Activated T-helper 17 cell treated with anti-CD3 and anti-CD28 coated beads, Interleukin-2, amount 50 U/mL, for 72 hours (primary cell): ENCODE measurements around the gene SHTN1. TPM values are rescaled to one million over a fixed set of nuclear protein-coding genes. Genes with fewer than 3 reads are reported as not detected.

Source experiments
- ATAC-seq: fragments of 150-1000 bp; cut with Tn5 transposase; replicated peaks from 2 replicates; pipeline ENCODE4 v1.10.0; 2021; ENCODE audit warnings: mild to moderate bottlenecking, moderate library complexity
- H3K27ac Mint-ChIP-seq: one replicate; pipeline ENCODE4 v1.8.0; 2022; ENCODE audit warnings: mixed read lengths
- H3K27me3 Mint-ChIP-seq: one replicate; pipeline ENCODE4 v1.8.0; 2022; ENCODE audit warnings: mixed read lengths
- H3K36me3 Mint-ChIP-seq: one replicate; pipeline ENCODE4 v1.8.0; 2022; ENCODE audit warnings: low read depth, mild to moderate bottlenecking, mixed read lengths
- H3K4me1 Mint-ChIP-seq: one replicate; pipeline ENCODE4 v1.8.0; 2022; ENCODE audit warnings: mixed read lengths
- H3K4me3 Mint-ChIP-seq: one replicate; pipeline ENCODE4 v1.8.0; 2022; ENCODE audit warnings: mild to moderate bottlenecking, mixed read lengths
- H3K9me3 Mint-ChIP-seq: one replicate; pipeline ENCODE4 v1.8.0; 2022; ENCODE audit warnings: mixed read lengths
- total RNA-seq, 2 donors: library from RNA; stranded (reverse); gene quantifications; one replicate each; pipeline ENCODE4 v1.2.3, GENCODE V29; 2022

SHTN1 gene
- total RNA-seq, 2 donors from 2014 or later, result 0.13 to 0.28 TPM

DNA sequence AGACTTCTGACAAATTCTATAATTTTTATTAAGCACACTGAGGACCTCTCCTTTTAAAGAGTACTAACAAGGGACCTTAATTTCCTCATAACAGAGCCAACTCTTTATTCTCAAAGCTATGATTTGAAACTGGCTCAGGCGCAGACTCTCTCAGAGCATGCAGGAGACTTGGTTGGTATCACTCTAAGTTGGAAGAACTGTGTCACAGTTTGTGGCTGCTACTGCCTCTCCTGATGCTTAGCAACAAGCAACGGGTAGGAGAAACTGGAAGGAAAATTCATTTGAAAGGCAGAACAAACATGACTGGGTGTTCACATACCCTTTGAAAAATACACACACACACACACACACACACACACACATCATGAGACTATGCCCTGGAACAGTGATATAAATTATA lies 122.3 kb downstream of the SHTN1 start:
- Mint-ChIP-seq H3K27ac (no peak overlapping the region), H3K9me3 (no peaks in the 10 kb centered on the region), H3K4me1 (no peaks in the 10 kb centered on the region), H3K27me3 (peaks cover 4% of the 10 kb centered on the region), H3K36me3 (no peaks in the 10 kb centered on the region), H3K4me3 (no peak overlapping the region)
- ATAC-seq, result no peak

DNA sequence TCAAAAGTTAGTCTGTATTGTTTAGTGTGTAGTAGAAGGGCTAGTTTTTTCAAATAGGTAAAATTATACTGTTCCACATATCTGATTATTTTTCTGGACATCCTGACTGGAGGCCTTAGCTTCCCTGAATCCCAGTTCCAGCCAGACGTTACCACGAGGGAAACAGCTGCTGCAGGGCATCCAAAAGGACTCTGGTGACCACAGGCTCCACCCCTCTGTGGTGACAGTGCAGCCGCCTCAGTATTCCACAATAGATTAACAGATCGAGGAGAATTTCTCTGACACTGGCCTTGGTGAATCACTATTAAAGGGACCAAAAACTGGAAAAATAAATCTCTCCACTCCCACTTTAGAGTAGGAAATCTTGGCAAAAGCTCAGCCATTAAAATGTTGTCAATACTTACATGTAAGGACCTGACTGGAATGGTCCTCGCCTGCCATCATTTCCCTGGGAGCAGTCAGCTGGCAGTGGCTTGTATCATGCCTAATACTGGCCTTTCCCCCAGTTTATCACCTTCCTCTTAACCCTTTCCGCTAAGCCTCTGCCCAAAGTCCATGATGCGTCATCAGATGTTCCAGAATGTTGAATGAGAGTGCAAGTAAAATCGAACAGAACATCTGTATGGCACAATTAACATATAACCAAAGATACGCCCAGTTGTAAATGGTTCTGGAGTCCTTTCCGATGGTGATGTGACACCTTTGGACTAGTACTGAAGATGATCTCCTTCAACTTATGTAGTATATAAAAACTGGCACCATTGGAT lies 124.1 kb downstream of the SHTN1 start:
- H3K27ac Mint-ChIP-seq, result no peak overlapping the region

DNA sequence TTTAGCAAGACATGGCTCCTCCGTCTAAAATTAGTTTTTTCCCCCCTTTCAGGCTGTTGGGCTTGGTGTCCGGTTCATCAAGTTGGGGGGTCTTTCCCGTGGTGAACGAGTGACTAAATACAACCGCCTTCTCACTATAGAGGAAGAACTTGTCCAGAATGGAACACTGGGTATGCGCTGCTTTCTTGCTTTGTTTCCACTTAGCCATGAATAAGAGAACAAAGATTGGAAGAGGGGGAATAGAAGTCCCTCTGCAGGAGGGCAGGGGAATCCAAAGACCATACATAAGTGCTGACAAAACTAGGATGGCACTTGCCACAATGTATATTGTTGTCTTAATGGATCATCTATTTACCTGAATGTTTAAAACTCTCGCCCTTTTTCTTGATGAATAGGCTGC lies 125.2 kb downstream of the SHTN1 start:
- Mint-ChIP-seq H3K27ac (no peak overlapping the region), H3K9me3 (no peaks in the 10 kb centered on the region), H3K4me3 (no peak overlapping the region), H3K4me1 (no peaks in the 10 kb centered on the region), H3K27me3 (peaks cover 4% of the 10 kb centered on the region), H3K36me3 (no peaks in the 10 kb centered on the region)
- ATAC-seq, result no peak

More for the DNA sequence above, 124.1 kb downstream of the SHTN1 start:
- no peaks in the 10 kb centered on the region for H3K4me1 Mint-ChIP-seq
- no peak overlapping the region for H3K4me3 Mint-ChIP-seq
- H3K36me3 Mint-ChIP-seq, result no peaks in the 10 kb centered on the region
- H3K27me3 Mint-ChIP-seq, result peaks cover 4% of the 10 kb centered on the region
- no peaks in the 10 kb centered on the region for H3K9me3 Mint-ChIP-seq
- ATAC-seq, result no peak

DNA sequence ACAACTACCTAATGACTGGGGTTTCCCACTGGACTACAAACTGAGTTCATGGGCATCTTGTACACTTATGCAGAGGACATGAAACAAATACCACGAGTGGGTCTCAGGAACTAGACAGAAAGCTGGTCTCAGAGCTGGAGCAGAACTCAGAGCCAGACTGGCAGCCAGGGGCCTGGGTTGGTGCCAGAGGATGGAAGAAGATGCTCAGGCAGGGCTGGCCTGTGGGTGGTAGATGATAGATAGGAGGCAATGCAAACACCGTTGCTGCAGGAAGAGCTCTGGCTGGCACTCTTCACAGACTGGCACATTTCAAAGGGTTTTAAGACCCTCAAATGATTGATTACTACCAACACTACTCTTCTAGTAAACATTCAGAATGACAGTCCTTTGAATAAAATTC lies 126.9 kb downstream of the SHTN1 start:
- Mint-ChIP-seq H3K27ac (no peak overlapping the region), H3K4me3 (no peak overlapping the region)

DNA sequence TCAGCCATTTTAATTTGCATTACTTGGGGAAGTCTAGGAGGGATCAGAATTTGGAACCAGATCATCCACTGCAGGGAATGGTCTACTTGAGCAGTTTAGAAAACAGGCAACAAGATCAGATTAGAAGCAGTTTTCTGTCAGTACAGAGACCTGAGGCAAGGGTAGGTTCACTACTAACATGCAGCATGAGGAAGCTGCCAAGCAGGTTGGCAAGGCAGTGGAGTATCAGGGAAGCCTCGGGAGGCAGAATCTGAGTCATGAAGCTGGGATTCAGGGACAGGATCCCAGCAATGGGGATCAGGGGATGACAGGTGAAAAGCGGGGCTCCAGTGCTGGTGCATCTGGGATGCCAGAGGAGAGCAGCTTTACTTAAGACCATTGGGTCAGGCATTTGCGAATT lies 127.6 kb downstream of the SHTN1 start:
- no peak overlapping the region for H3K4me3 Mint-ChIP-seq
- no peak for ATAC-seq
- H3K9me3 Mint-ChIP-seq, result peaks cover 2% of the 10 kb centered on the region
- H3K4me1 Mint-ChIP-seq, result no peaks in the 10 kb centered on the region
- H3K27ac Mint-ChIP-seq, result no peak overlapping the region
- no peaks in the 10 kb centered on the region for H3K36me3 Mint-ChIP-seq
- peaks cover 6% of the 10 kb centered on the region for H3K27me3 Mint-ChIP-seq

More for the DNA sequence above, 126.9 kb downstream of the SHTN1 start:
- no peaks in the 10 kb centered on the region for H3K36me3 Mint-ChIP-seq
- peaks cover 4% of the 10 kb centered on the region for H3K27me3 Mint-ChIP-seq
- H3K9me3 Mint-ChIP-seq, result no peaks in the 10 kb centered on the region
- ATAC-seq, result no peak
- H3K4me1 Mint-ChIP-seq, result no peaks in the 10 kb centered on the region

DNA sequence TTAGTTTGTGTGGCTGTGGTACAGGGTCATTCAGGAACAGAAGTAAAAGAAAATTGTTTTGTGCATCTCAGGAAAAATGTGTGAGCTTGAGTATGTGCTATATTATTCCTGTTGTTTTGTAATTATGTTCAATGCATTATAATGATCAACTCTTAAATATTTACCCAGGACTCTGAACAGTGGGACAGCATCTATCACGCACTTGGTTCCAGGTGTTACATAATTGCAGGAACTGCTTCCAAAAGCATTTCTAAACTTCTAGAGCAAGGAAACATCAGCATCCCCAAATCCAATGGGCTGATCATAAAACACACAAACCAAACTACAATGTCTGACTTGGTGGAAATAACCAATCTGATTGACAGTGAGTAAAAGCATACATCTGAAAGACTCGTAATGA lies 129.1 kb downstream of the SHTN1 start:
- H3K9me3 Mint-ChIP-seq, result peaks cover 5% of the 10 kb centered on the region
- H3K4me3 Mint-ChIP-seq, result no peak overlapping the region
- no peaks in the 10 kb centered on the region for H3K4me1 Mint-ChIP-seq
- H3K27ac Mint-ChIP-seq, result no peak overlapping the region
- peaks cover 10% of the 10 kb centered on the region for H3K27me3 Mint-ChIP-seq
- no peaks in the 10 kb centered on the region for H3K36me3 Mint-ChIP-seq
- ATAC-seq, result no peak

DNA sequence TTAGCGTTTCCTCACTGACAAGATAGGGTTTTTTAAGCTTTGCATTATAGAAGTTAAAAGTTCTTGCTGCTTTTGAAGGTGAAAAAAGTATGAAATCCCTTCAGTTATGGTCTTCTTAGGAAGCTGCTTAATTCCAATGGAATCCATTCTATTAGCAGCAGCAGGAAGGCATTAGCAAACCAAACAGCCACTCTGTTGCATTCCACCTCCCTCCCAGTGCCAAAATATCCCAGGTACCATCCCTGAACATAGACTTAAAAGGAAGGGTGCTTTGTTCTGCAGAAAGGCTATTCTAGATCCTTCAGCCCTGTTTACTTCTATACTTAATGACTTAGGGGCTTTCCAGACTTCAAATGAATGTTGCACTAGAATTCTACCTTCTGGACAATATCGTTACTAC lies 131.9 kb downstream of the SHTN1 start:
- no peak for ATAC-seq
- no peak overlapping the region for H3K4me3 Mint-ChIP-seq
- H3K27ac Mint-ChIP-seq, result no peak overlapping the region

DNA sequence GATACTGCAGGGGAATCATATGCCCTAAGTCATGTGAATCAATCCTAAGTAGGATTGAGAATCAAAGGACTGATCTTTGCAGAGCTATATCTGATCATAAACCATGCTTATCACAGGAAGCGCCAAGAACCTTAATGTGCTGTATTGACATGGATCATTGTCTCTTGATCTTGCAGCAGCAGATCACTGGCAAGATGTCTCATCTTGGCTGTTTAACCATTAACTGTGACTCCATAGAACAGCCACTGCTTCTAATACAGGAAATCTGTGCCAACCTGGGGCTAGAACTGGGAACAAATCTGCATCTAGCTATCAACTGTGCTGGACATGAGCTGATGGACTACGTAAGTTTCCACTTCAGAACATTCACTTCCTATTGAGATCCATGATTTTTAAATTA lies 134.0 kb downstream of the SHTN1 start:
- Mint-ChIP-seq H3K9me3 (peaks cover 5% of the 10 kb centered on the region), H3K27me3 (peaks cover 6% of the 10 kb centered on the region), H3K27ac (no peak overlapping the region), H3K4me1 (no peaks in the 10 kb centered on the region), H3K4me3 (no peak overlapping the region), H3K36me3 (no peaks in the 10 kb centered on the region)
- ATAC-seq, result no peak

More for the DNA sequence above, 131.9 kb downstream of the SHTN1 start:
- Mint-ChIP-seq H3K9me3 (peaks cover 5% of the 10 kb centered on the region), H3K27me3 (peaks cover 9% of the 10 kb centered on the region), H3K4me1 (no peaks in the 10 kb centered on the region), H3K36me3 (no peaks in the 10 kb centered on the region)

DNA sequence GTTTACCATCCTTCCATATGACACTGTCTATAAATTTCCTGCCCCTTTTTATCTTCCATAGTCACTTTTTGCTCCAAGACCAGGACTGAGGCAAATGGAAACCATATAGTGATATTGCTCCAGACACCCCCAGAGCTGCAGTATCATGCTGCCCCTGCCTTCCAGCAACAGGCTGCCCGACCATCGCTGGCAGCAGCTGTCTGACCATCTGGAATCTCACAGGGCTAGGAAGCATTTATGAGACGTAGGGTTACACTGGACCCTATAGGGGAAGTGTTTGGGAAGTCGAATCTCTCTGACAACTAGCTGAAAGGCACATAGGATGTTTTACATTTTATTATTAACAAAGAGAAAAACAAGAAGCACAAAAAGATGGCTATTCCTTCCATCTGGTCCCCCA lies 136.3 kb downstream of the SHTN1 start:
- Mint-ChIP-seq H3K4me3 (no peak overlapping the region), H3K27me3 (peaks cover 6% of the 10 kb centered on the region), H3K4me1 (no peaks in the 10 kb centered on the region), H3K9me3 (peaks cover 5% of the 10 kb centered on the region), H3K27ac (no peak overlapping the region), H3K36me3 (no peaks in the 10 kb centered on the region)
- ATAC-seq, result no peak

DNA sequence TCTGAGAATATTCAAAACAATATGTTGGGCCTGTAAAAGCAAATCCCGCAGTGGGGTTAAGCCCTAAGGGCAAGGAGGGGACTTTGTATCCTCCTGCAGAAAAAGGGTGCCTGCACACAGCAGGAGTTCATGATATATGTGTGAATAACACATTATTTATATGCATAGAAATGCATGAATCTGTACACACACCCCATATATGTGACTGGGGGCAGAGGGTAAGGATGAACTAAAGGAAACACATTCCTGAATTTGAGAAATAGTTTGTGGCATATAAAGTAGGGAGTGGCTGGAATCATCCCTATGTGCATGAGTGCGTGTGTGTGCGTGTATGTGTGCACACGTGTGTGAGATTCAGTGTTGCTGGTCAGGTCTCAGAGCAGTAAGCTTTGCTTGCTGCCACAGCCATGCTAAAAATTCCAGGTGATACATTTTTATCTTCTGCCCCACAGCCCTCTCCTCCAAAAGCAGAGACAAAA lies 136.8 kb downstream of the SHTN1 start:
- peaks cover 5% of the 10 kb centered on the region for H3K9me3 Mint-ChIP-seq
- no peaks in the 10 kb centered on the region for H3K4me1 Mint-ChIP-seq
- H3K36me3 Mint-ChIP-seq, result no peaks in the 10 kb centered on the region
- H3K4me3 Mint-ChIP-seq, result no peak overlapping the region
- no peak overlapping the region for H3K27ac Mint-ChIP-seq
- H3K27me3 Mint-ChIP-seq, result peaks cover 6% of the 10 kb centered on the region
- no peak for ATAC-seq

DNA sequence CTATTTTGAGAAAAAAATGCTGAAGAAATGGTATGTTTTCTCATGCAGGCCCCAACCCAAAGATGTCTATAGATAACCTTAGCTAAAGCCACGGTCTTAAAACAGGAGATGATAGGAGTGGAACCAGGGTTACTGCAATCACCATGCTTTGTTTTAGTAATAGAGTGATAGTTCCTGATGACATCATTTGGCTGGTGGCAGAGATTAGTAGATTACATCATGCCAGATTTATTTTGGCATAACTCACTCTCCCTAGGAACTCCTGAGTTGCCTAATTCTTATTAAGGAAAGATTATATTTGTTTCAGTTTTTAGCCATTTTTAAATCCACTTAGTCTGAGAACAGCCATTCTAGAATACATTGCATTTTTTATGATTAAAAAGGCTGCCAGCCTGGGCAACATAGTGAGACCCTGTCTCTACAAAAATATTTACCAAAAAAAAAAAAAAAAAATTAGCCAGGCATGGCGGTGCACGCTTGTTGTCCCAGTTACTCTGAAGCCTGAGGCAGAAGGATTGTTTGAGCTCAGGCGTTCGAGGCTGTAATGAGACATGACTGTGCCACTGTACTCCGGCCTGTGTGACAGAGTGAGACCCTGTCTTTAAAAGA lies 137.9 kb downstream of the SHTN1 start:
- Mint-ChIP-seq H3K9me3 (no peaks in the 10 kb centered on the region), H3K27ac (no peak overlapping the region), H3K27me3 (peaks cover under 1% of the 10 kb centered on the region), H3K4me1 (no peaks in the 10 kb centered on the region), H3K36me3 (no peaks in the 10 kb centered on the region), H3K4me3 (no peak overlapping the region)
- ATAC-seq, result no peak

DNA sequence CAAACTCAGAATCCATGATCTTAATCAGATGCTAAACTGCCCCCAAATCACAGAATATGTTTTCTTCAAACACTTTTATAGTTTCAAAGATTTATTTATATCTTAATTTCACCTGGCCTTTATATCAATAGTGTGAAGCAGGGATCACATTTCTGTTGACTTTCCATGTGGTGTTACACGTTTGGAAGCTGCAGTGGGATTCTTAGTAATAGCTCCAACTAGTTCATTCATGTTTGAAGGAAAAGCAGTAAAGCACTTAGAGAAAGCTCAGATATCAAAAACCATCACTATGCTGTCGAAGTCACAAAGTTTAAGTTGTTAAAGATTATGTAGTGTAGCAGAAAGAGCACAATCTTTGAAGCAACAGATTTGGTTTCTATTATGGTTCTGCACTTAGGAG lies 138.9 kb downstream of the SHTN1 start:
- Mint-ChIP-seq H3K9me3 (no peaks in the 10 kb centered on the region), H3K36me3 (no peaks in the 10 kb centered on the region), H3K4me1 (no peaks in the 10 kb centered on the region), H3K27me3 (no peaks in the 10 kb centered on the region), H3K4me3 (no peak overlapping the region), H3K27ac (no peak overlapping the region)
- ATAC-seq, result no peak

DNA sequence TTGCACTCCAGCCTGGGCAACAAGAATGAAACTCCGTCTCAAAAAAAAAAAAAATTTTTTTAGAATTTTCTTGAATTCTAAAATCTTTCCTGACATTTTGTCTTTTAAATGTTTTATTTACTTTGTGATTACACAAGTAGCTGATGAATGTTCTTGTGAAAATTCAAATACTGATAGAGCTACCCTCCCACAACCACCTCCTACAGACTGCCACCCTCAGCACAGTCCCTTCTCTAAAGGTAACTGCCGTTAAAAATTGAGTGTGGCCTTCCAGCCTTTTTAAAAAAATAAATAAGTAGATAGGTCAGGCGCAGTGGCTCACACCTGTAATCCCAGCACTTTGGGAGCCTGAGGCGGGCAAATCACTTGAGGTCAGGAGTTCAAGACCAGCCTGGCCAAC lies 140.6 kb downstream of the SHTN1 start:
- Mint-ChIP-seq H3K9me3 (no peaks in the 10 kb centered on the region), H3K27me3 (peaks cover 8% of the 10 kb centered on the region), H3K36me3 (no peaks in the 10 kb centered on the region), H3K4me1 (no peaks in the 10 kb centered on the region), H3K4me3 (no peak overlapping the region), H3K27ac (no peak overlapping the region)
- ATAC-seq, result no peak

DNA sequence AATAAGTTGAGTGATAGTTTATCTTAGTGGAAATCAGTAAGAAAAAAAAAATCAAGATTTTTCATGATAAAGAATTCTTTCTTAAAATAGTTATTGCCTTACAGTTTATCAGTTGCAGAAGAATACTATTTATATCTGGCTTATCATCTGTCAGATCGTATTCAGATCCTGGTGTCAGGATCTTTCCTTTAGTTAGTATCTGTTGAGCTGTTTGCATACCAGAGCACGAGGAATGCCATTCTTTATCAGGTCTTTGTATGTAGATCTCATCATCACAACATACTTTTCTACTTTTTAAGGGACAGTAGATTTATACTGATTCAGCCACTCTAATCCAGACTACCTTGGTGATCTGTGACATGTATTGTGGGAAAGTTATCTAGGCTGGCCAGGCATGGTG lies 143.2 kb downstream of the SHTN1 start:
- H3K9me3 Mint-ChIP-seq, result peaks cover 3% of the 10 kb centered on the region
- no peaks in the 10 kb centered on the region for H3K36me3 Mint-ChIP-seq
- H3K4me3 Mint-ChIP-seq, result no peak overlapping the region
- no peak for ATAC-seq
- no peaks in the 10 kb centered on the region for H3K4me1 Mint-ChIP-seq
- H3K27me3 Mint-ChIP-seq, result peaks cover 8% of the 10 kb centered on the region
- H3K27ac Mint-ChIP-seq, result no peak overlapping the region

DNA sequence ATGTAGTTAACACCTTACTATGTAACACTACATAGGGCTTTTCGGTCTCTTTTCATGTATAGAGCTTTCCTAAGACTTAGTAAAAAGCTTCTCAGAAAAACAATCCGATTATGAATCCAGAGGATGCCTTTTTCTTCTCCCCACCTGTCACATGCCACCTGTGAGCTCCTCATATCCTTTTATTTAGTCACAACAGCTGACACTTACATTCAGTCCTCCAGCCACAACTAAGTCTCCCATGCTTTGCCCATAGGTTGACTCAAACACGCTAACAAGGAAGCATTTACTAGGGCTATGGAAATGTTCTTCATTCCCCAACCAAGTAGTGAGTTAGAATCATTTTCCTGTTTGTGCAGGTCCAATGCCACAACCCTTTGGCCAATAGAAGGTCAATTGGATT lies 147.8 kb downstream of the SHTN1 start:
- ATAC-seq, result no peak
- Mint-ChIP-seq H3K36me3 (no peaks in the 10 kb centered on the region), H3K9me3 (peaks cover 3% of the 10 kb centered on the region), H3K27me3 (peaks cover 12% of the 10 kb centered on the region), H3K4me1 (no peaks in the 10 kb centered on the region), H3K27ac (no peak overlapping the region), H3K4me3 (no peak overlapping the region)
